Suprapubic skin (tissue), 3 donors: Measurements from ENCODE around the gene ARHGAP22.

ENCODE experiments used
- POLR2AphosphoS5 ChIP-seq, 3 donors: sonication (generic); formaldehyde crosslinking; IDR thresholded peaks; one replicate each; pipeline ENCODE4 v1.6.1; 2017; ENCODE audit warnings: antibody characterized with exemption in 3 of 3
- TF ChIP-seq, protein P1 (sequence below), 2 donors: fragments of 200-600 bp in 1 of 2; fragments of 450-650 bp in 1 of 2; sonication (generic) in 1 of 2; IDR thresholded peaks; one replicate each; pipeline ENCODE4 v1.5.1; 2016 to 2019; ENCODE audit warnings: antibody characterized with exemption in 2 of 2, mild to moderate bottlenecking in 1 of 2, moderate library complexity in 1 of 2

DNA sequence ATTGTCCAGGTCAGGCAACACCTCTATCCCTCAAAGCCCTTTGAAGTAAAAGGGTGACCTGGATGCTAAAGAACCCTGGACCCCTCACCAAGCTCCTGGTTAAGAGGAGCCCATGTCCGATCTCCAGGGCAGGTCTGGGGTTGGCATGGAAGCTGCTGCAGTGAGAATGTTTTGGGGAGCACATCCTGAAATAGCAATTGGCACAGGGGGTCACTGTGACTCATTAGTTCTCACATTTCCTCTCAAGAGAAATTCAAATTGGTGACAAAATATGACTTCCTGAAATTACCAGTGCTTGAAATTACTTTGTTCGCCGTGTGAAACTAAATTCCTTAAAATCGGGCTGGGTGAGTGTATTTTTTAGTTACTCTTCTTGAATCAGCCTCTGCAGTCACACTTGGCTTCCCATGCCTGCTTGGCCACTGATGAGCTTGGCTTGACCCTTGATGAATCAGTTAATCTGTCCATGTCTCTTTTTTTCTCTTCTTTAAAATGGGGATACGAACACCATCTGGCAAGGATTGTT lies 18.8 kb upstream of the ARHGAP22 start:
- TF ChIP-seq, protein P1, sequence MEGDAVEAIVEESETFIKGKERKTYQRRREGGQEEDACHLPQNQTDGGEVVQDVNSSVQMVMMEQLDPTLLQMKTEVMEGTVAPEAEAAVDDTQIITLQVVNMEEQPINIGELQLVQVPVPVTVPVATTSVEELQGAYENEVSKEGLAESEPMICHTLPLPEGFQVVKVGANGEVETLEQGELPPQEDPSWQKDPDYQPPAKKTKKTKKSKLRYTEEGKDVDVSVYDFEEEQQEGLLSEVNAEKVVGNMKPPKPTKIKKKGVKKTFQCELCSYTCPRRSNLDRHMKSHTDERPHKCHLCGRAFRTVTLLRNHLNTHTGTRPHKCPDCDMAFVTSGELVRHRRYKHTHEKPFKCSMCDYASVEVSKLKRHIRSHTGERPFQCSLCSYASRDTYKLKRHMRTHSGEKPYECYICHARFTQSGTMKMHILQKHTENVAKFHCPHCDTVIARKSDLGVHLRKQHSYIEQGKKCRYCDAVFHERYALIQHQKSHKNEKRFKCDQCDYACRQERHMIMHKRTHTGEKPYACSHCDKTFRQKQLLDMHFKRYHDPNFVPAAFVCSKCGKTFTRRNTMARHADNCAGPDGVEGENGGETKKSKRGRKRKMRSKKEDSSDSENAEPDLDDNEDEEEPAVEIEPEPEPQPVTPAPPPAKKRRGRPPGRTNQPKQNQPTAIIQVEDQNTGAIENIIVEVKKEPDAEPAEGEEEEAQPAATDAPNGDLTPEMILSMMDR (IDR thresholded peaks at IDR 0.05), result no peak
- no peak for TF ChIP-seq POLR2AphosphoS5 (IDR thresholded peaks at IDR 0.05)
